GM12891 (cell line): ENCODE results near the gene ACOT6.
"Not testable (repeated sequence)": the region's sequence is repeated elsewhere in the genome, so short reads cannot be mapped to it uniquely, and the experiment has no call there.

Source experiments
- POLR2A ChIP-seq: IDR thresholded peaks from 2 replicates; pipeline ENCODE4 v1.6.1; 2011; ENCODE audit warnings: low read depth, low read length, control low read depth
- POLR2AphosphoS5 ChIP-seq: IDR thresholded peaks from 2 replicates; pipeline ENCODE4 v1.6.1; 2011; ENCODE audit warnings: low read depth, low read length, control low read depth
- TAF1 ChIP-seq: IDR thresholded peaks from 2 replicates; pipeline ENCODE4 v1.6.1; 2011; ENCODE audit warnings: low read depth, low read length, control low read depth

DNA sequence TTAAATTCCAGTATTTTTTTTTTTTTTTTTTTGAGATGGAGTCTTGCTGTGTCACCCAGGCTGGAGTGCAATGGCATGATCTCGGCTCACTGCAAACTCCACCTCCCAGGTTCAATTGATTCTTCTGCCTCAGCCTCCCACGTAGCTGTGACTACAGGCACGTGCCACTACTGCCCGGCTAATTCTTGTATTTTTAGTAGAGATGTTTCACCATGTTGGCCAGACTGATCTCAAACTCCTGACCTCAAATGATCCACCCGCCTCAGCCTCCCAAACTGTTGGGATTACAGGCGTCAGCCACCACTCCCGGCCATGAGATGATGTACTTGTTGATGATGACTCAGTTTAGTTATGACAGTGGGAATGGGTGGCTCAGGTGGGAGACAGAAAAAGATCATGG, 38.1 kb upstream of the ACOT6 start:
- not testable (repeated sequence) for TF ChIP-seq TAF1, POLR2AphosphoS5, POLR2A
